ENCODE data around the gene CNOT8. TPM values are rescaled to one million over a fixed set of nuclear protein-coding genes. Genes with fewer than 3 reads are reported as not detected.
A peak's percentile ranks its signal among the peaks of the same experiment; 100 is the strongest.

The CNOT8 gene
- 33.3 TPM for polyA plus RNA-seq (2013, experiment 1 of 2)
- 31.8 TPM for polyA plus RNA-seq (2013, experiment 2 of 2)

GRCh38 chr5:154858297-154858971 lies at the start of gene CNOT8:
Gene CNOT8, plus strand, starts transcription at chr5:154858627. Its CDS starts 4,652 bp downstream, at chr5:154863279.
- Histone ChIP-seq H2BK15ac (replicated peaks; ENCODE audit: low read depth) (no peak within 1 kb of the TSS), H3K4ac (ENCODE audit: low read depth, low read length) (peak within 1 kb of the TSS; percentile 93), H3K9ac (ENCODE audit: low read length) (peak within 1 kb of the TSS; percentile 92), H4K5ac (ENCODE audit: low read length) (no peak within 1 kb of the TSS), H3K79me2 (ENCODE audit: control insufficient read depth, insufficient read depth, low read length) (peaks cover 43% of the 10 kb centered on the region), H3K27ac (ENCODE audit: low read depth, low read length) (peak within 1 kb of the TSS; percentile 99), H2BK120ac (ENCODE audit: low read depth, low read length) (no peak within 1 kb of the TSS), H2AK5ac (ENCODE audit: low read length) (no peak within 1 kb of the TSS), H3K4me1 (ENCODE audit: control insufficient read depth, low read depth, low read length) (peaks cover 4% of the 10 kb centered on the region), H3K18ac (ENCODE audit: low read length) (peak within 1 kb of the TSS; percentile 96), H3K4me2 (ENCODE audit: low read length) (peak within 1 kb of the TSS; percentile 89), H3K79me1 (ENCODE audit: low read length) (peaks cover 9% of the 10 kb centered on the region), H3K56ac (ENCODE audit: low read length) (peak within 1 kb of the TSS; percentile 99), H3K23ac (ENCODE audit: low read length) (peak within 1 kb of the TSS; percentile 85), H4K8ac (ENCODE audit: low read depth, low read length) (peak within 1 kb of the TSS; percentile 93), H3K4me3 (ENCODE audit: low read length) (peak within 1 kb of the TSS; percentile 91), H3K36me3 (ENCODE audit: control insufficient read depth, insufficient read depth, low read length) (no peaks in the 10 kb centered on the region), H2BK5ac (ENCODE audit: low read length) (peak within 1 kb of the TSS; percentile 89), H3K27me3 (ENCODE audit: insufficient read depth, low read length, poor library complexity) (no peaks in the 10 kb centered on the region)
- no CpG with 5 or more reads among the region's 65 CpGs for WGBS (ENCODE audit: extremely low coverage, insufficient coverage, low lambda C conversion rate)
- DNase-seq, result peak; percentile 99

GRCh38 chr5:154811239-154811638 lies 47.2 kb upstream of the CNOT8 start:
- H3K4me3 ChIP-seq (ENCODE audit: low read length), result no peak overlapping the region
- no peak overlapping the region for H2AK5ac ChIP-seq (ENCODE audit: low read length)
- no peak overlapping the region for H4K8ac ChIP-seq (ENCODE audit: low read depth, low read length)
- no peaks in the 10 kb centered on the region for H3K27me3 ChIP-seq (ENCODE audit: insufficient read depth, low read length, poor library complexity)
- H3K23ac ChIP-seq (ENCODE audit: low read length), result no peak overlapping the region
- no peak for DNase-seq
- H4K5ac ChIP-seq (ENCODE audit: low read length), result no peak overlapping the region
- H3K4me2 ChIP-seq (ENCODE audit: low read length), result no peak overlapping the region
- no peaks in the 10 kb centered on the region for H3K4me1 ChIP-seq (ENCODE audit: control insufficient read depth, low read depth, low read length)
- peaks cover 8% of the 10 kb centered on the region for H3K79me1 ChIP-seq (ENCODE audit: low read length)
- H3K27ac ChIP-seq (ENCODE audit: low read depth, low read length), result no peak overlapping the region
- H3K79me2 ChIP-seq (ENCODE audit: control insufficient read depth, insufficient read depth, low read length), result no peaks in the 10 kb centered on the region
- H3K36me3 ChIP-seq (ENCODE audit: control insufficient read depth, insufficient read depth, low read length), result peaks cover 28% of the 10 kb centered on the region
- no peak overlapping the region for H2BK120ac ChIP-seq (ENCODE audit: low read depth, low read length)
- no peak overlapping the region for H2BK15ac ChIP-seq (replicated peaks; ENCODE audit: low read depth)
- no peak overlapping the region for H3K56ac ChIP-seq (ENCODE audit: low read length)
- H2BK5ac ChIP-seq (ENCODE audit: low read length), result no peak overlapping the region
- no CpG with 5 or more reads among the region's 7 CpGs for WGBS (ENCODE audit: extremely low coverage, insufficient coverage, low lambda C conversion rate)
- no peak overlapping the region for H3K18ac ChIP-seq (ENCODE audit: low read length)
- H3K4ac ChIP-seq (ENCODE audit: low read depth, low read length), result no peak overlapping the region
- H3K9ac ChIP-seq (ENCODE audit: low read length), result no peak overlapping the region

GRCh38 chr5:154811653-154812465 lies 46.6 kb upstream of the CNOT8 start:
- no peak overlapping the region for H2AK5ac ChIP-seq (ENCODE audit: low read length)
- H3K27ac ChIP-seq (ENCODE audit: low read depth, low read length), result no peak overlapping the region
- no peak overlapping the region for H2BK120ac ChIP-seq (ENCODE audit: low read depth, low read length)
- H2BK15ac ChIP-seq (replicated peaks; ENCODE audit: low read depth), result no peak overlapping the region
- no peak overlapping the region for H3K56ac ChIP-seq (ENCODE audit: low read length)
- peak; percentile 76 for DNase-seq
- no peaks in the 10 kb centered on the region for H3K79me2 ChIP-seq (ENCODE audit: control insufficient read depth, insufficient read depth, low read length)
- H3K4me2 ChIP-seq (ENCODE audit: low read length), result no peak overlapping the region
- no peaks in the 10 kb centered on the region for H3K27me3 ChIP-seq (ENCODE audit: insufficient read depth, low read length, poor library complexity)
- no peak overlapping the region for H3K4ac ChIP-seq (ENCODE audit: low read depth, low read length)
- no peak overlapping the region for H3K4me3 ChIP-seq (ENCODE audit: low read length)
- H3K4me1 ChIP-seq (ENCODE audit: control insufficient read depth, low read depth, low read length), result no peaks in the 10 kb centered on the region
- H3K9ac ChIP-seq (ENCODE audit: low read length), result no peak overlapping the region
- no peak overlapping the region for H4K5ac ChIP-seq (ENCODE audit: low read length)
- no peak overlapping the region for H4K8ac ChIP-seq (ENCODE audit: low read depth, low read length)
- WGBS (ENCODE audit: extremely low coverage, insufficient coverage, low lambda C conversion rate), result no CpG with 5 or more reads among the region's 3 CpGs
- H3K36me3 ChIP-seq (ENCODE audit: control insufficient read depth, insufficient read depth, low read length), result peaks cover 30% of the 10 kb centered on the region
- H2BK5ac ChIP-seq (ENCODE audit: low read length), result no peak overlapping the region
- H3K23ac ChIP-seq (ENCODE audit: low read length), result no peak overlapping the region
- H3K79me1 ChIP-seq (ENCODE audit: low read length), result peaks cover 10% of the 10 kb centered on the region
- H3K18ac ChIP-seq (ENCODE audit: low read length), result no peak overlapping the region

GRCh38 chr5:154813158-154813557 lies 45.3 kb upstream of the CNOT8 start:
- Histone ChIP-seq H2BK15ac (replicated peaks; ENCODE audit: low read depth) (no peak overlapping the region), H3K36me3 (ENCODE audit: control insufficient read depth, insufficient read depth, low read length) (peaks cover 34% of the 10 kb centered on the region), H3K4me2 (ENCODE audit: low read length) (no peak overlapping the region), H3K23ac (ENCODE audit: low read length) (no peak overlapping the region), H3K4me3 (ENCODE audit: low read length) (no peak overlapping the region), H3K27ac (ENCODE audit: low read depth, low read length) (no peak overlapping the region), H3K4ac (ENCODE audit: low read depth, low read length) (no peak overlapping the region), H3K18ac (ENCODE audit: low read length) (no peak overlapping the region), H3K56ac (ENCODE audit: low read length) (no peak overlapping the region), H4K8ac (ENCODE audit: low read depth, low read length) (no peak overlapping the region), H2BK5ac (ENCODE audit: low read length) (no peak overlapping the region), H3K9ac (ENCODE audit: low read length) (no peak overlapping the region), H3K79me2 (ENCODE audit: control insufficient read depth, insufficient read depth, low read length) (no peaks in the 10 kb centered on the region), H4K5ac (ENCODE audit: low read length) (no peak overlapping the region), H2BK120ac (ENCODE audit: low read depth, low read length) (no peak overlapping the region), H3K79me1 (ENCODE audit: low read length) (peaks cover 10% of the 10 kb centered on the region), H2AK5ac (ENCODE audit: low read length) (no peak overlapping the region), H3K27me3 (ENCODE audit: insufficient read depth, low read length, poor library complexity) (no peaks in the 10 kb centered on the region), H3K4me1 (ENCODE audit: control insufficient read depth, low read depth, low read length) (no peaks in the 10 kb centered on the region)
- WGBS (ENCODE audit: extremely low coverage, insufficient coverage, low lambda C conversion rate), result no CpG with 5 or more reads among the region's 4 CpGs
- no peak for DNase-seq

GRCh38 chr5:154813736-154814135 lies 44.7 kb upstream of the CNOT8 start:
- no peak for DNase-seq
- Histone ChIP-seq H4K5ac (ENCODE audit: low read length) (no peak overlapping the region), H3K79me2 (ENCODE audit: control insufficient read depth, insufficient read depth, low read length) (no peaks in the 10 kb centered on the region), H3K27me3 (ENCODE audit: insufficient read depth, low read length, poor library complexity) (no peaks in the 10 kb centered on the region), H2AK5ac (ENCODE audit: low read length) (no peak overlapping the region), H3K27ac (ENCODE audit: low read depth, low read length) (no peak overlapping the region), H3K79me1 (ENCODE audit: low read length) (peaks cover 10% of the 10 kb centered on the region), H2BK5ac (ENCODE audit: low read length) (no peak overlapping the region), H2BK15ac (replicated peaks; ENCODE audit: low read depth) (no peak overlapping the region), H3K9ac (ENCODE audit: low read length) (no peak overlapping the region), H3K4me1 (ENCODE audit: control insufficient read depth, low read depth, low read length) (no peaks in the 10 kb centered on the region), H3K4me2 (ENCODE audit: low read length) (no peak overlapping the region), H4K8ac (ENCODE audit: low read depth, low read length) (no peak overlapping the region), H3K56ac (ENCODE audit: low read length) (no peak overlapping the region), H3K4ac (ENCODE audit: low read depth, low read length) (no peak overlapping the region), H3K36me3 (ENCODE audit: control insufficient read depth, insufficient read depth, low read length) (peaks cover 34% of the 10 kb centered on the region), H3K23ac (ENCODE audit: low read length) (no peak overlapping the region), H2BK120ac (ENCODE audit: low read depth, low read length) (no peak overlapping the region), H3K18ac (ENCODE audit: low read length) (no peak overlapping the region), H3K4me3 (ENCODE audit: low read length) (no peak overlapping the region)
- WGBS (ENCODE audit: extremely low coverage, insufficient coverage, low lambda C conversion rate), result no CpG with 5 or more reads among the region's 10 CpGs
